Measurements from ENCODE around the gene IKZF2. TPM values are rescaled to one million over a fixed set of nuclear protein-coding genes. Genes with fewer than 3 reads are reported as not detected.

Gene IKZF2
- 0.44 and 0.75 TPM in 2 replicates for polyA plus RNA-seq (2011; rRNA removed)
- polyA plus RNA-seq (2012; cell fraction: cytosol; rRNA removed): 0.04 and 0.07 TPM in 2 replicates
- 0.02 and 0.11 TPM in 2 replicates for polyA plus RNA-seq (2012; cell fraction: nucleus; rRNA removed)
- 0.14 to 0.18 TPM (median 0.17 TPM) in 3 replicates for polyA plus RNA-seq (2017; fragmentation: RNase III; extraction: RNeasy Plus Mini Kit Qiagen cat#74134 plus additional on column Dnase treatment)
- 1.0 and 2.5 TPM in 2 replicates for polyA minus RNA-seq (2011; rRNA and poly(A)+ RNA removed)

GRCh38 chr2:213151437-213152064 is at the start of gene IKZF2:
TSS of gene IKZF2 (minus strand) at chr2:213151612. CDS start at chr2:213148629, 2,983 bp downstream.
- peak; percentile 83 to 90 for ATAC-seq
- TF ChIP-seq RCOR1 (IDR thresholded peaks at IDR 0.05; ENCODE audit: low read depth, low read length) (no peak), CTCF (IDR thresholded peaks at IDR 0.05) (no peak), JUN (IDR thresholded peaks at IDR 0.05) (0 out of 5 replicates have a peak, but pooled peaks of 1 of the 2 experiments have one; percentile 31)
- ChIA-PET POLR2A (no interaction called here), CTCF (no interaction called here)
- H3K4me1 ChIP-seq: peaks cover 12% of the 10 kb centered on the region; the same call in 2 of the 3 replicates
- peak within 1 kb of the TSS; percentile 83 to 92 for H3K27ac ChIP-seq
- H3K4me3 ChIP-seq: peak within 1 kb of the TSS; percentile 90
- 4% methylated on average over 3 of the region's 87 CpGs for WGBS (ENCODE audit: missing lambda C conversion rate)
- peak within 1 kb of the TSS; percentile 85 for H3K4me2 ChIP-seq
- no peak for FAIRE-seq
- peak; percentile 31 to 77 for DNase-seq (ENCODE audit: low read depth in 1 of 2, low spot score in 1 of 2)
- no peaks in the 10 kb centered on the region for H3K9me3 ChIP-seq

- ChIA-PET POLR2A (no interaction called here), CTCF (no interaction called here)
- FAIRE-seq: no peak
- TF ChIP-seq ZNF302 (CRISPR knock-in tag; IDR thresholded peaks at IDR 0.05) (no peak), CEBPB (IDR thresholded peaks at IDR 0.05) (0 out of 4 replicates have a peak, but pooled peaks of 1 of the 2 experiments have one; percentile 5)
- DNase-seq (ENCODE audit: low read depth in 1 of 2, low spot score in 1 of 2): peak in 1 of 2 experiments; percentile 3
- Histone ChIP-seq H3K27ac (no peak overlapping the region), H3K4me2 (no peak overlapping the region), H3K9me3 (no peaks in the 10 kb centered on the region), H3K4me3 (no peak overlapping the region), H3K4me1 (no peaks in the 10 kb centered on the region)
- no peak for ATAC-seq
Measured at GRCh38 chr2:213199871-213200270, 48.5 kb upstream of the IKZF2 start.

- Histone ChIP-seq H3K4me2 (no peak overlapping the region), H3K4me1 (peaks cover 17% of the 10 kb centered on the region; the same call in 2 of the 3 replicates), H3K27ac (no peak overlapping the region), H3K9me3 (no peaks in the 10 kb centered on the region), H3K4me3 (no peak overlapping the region)
- no peak for TF ChIP-seq RCOR1 (IDR thresholded peaks at IDR 0.05; ENCODE audit: low read depth, low read length)
- TF ChIP-seq HMGXB4 (CRISPR knock-in tag; IDR thresholded peaks at IDR 0.05; ENCODE audit: borderline replicate concordance): no peak
- TF ChIP-seq BHLHE40 (IDR thresholded peaks at IDR 0.05; ENCODE audit: low read depth, low read length): no peak
- TF ChIP-seq NPAS2 (CRISPR knock-in tag; IDR thresholded peaks at IDR 0.05; ENCODE audit: borderline replicate concordance): no peak
- ChIA-PET POLR2A (no interaction called here), CTCF (no interaction called here)
- FAIRE-seq: no peak
- 82% methylated on average over 16 of the region's 16 CpGs for WGBS (ENCODE audit: missing lambda C conversion rate)
- ATAC-seq: no peak
- no peak for DNase-seq (ENCODE audit: low read depth in 1 of 2, low spot score in 1 of 2)
Measured at GRCh38 chr2:213189001-213189899, 37.8 kb upstream of the IKZF2 start.

- CTCF ChIA-PET: no interaction called here
- Histone ChIP-seq H3K27ac (peak overlapping the region; percentile 3 to 64; a peak in 3 of 6 replicates), H3K4me3 (no peak overlapping the region), H3K9me3 (no peaks in the 10 kb centered on the region), H3K4me2 (peak overlapping the region; percentile 51), H3K4me1 (peaks cover 17% of the 10 kb centered on the region; the same call in 2 of the 3 replicates)
- TF ChIP-seq POLR2A (IDR thresholded peaks at IDR 0.05; ENCODE audit: low read length): no peak
- TF ChIP-seq MAFK (IDR thresholded peaks at IDR 0.05; ENCODE audit: partially characterized antibody): no peak
- TF ChIP-seq TP53 (CRISPR knock-in tag; IDR thresholded peaks at IDR 0.05): no peak
- no peak for TF ChIP-seq NPAS2 (CRISPR knock-in tag; IDR thresholded peaks at IDR 0.05; ENCODE audit: borderline replicate concordance)
- no peak for TF ChIP-seq BCL3 (IDR thresholded peaks at IDR 0.05)
- no peak for TF ChIP-seq EHMT2 (IDR thresholded peaks at IDR 0.05; ENCODE audit: low read depth)
- TF ChIP-seq SREBF2 (IDR thresholded peaks at IDR 0.05): no peak
- TF ChIP-seq SMC3 (IDR thresholded peaks at IDR 0.05): no peak
- no peak for TF ChIP-seq PBX3 (IDR thresholded peaks at IDR 0.05)
- TF ChIP-seq ZC3H11A (IDR thresholded peaks at IDR 0.05): no peak
- TF ChIP-seq BHLHE40 (IDR thresholded peaks at IDR 0.05; ENCODE audit: low read depth, low read length): no peak
- no peak for TF ChIP-seq FOSL2 (IDR thresholded peaks at IDR 0.05)
- no peak for TF ChIP-seq FOSL2 (CRISPR knock-in tag; IDR thresholded peaks at IDR 0.05)
- no peak for TF ChIP-seq MAX (IDR thresholded peaks at IDR 0.05)
- TF ChIP-seq NFE2L2 (conservative IDR thresholded peaks at IDR 0.05; ENCODE audit: low read length): no peak
- TF ChIP-seq RCOR1 (IDR thresholded peaks at IDR 0.05; ENCODE audit: low read depth, low read length): no peak
- no peak for FAIRE-seq
- no peak for ATAC-seq
- DNase-seq (ENCODE audit: low read depth in 1 of 2, low spot score in 1 of 2): no peak
- POLR2A ChIA-PET: no interaction called here
- 56% methylated on average over 2 of the region's 2 CpGs for whole genome bisulfite sequencing (ENCODE audit: missing lambda C conversion rate)
Measured at GRCh38 chr2:213188533-213188867, 37.1 kb upstream of the IKZF2 start.
